Measurements from ENCODE around the gene EFCAB9. TPM values are rescaled to one million over a fixed set of nuclear protein-coding genes. Genes with fewer than 3 reads are reported as not detected.
A peak's percentile ranks its signal among the peaks of the same experiment; 100 is the strongest.

The EFCAB9 gene
- total and polyA plus RNA-seq, 2 of the 13 experiments (the other 11 are each of a cell fraction or from before 2014, with no cell fraction given), result not detected

DNA sequence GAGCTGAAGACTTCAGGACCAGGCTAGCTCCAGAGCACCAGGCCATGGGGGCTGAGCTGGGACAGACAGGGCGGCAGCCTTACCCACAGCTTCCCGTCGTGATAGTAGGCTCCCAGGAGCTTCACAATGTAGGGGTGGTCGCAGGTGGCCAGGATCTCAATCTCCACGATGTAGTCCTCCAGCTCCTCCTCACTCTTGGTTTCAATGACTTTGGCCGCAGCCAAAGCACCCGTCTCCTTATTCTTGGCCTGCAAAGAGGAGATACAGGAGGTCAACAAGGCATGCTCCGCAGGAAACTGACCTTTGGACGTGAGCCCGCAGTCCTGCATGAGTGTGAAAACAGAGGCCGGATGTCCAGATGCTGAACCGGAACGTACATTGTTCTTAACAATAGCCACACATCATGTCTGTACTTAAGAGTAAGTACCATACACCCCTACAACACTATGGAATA lies 37.4 kb upstream of the EFCAB9 start (continued):
- TF ChIP-seq, protein P1, sequence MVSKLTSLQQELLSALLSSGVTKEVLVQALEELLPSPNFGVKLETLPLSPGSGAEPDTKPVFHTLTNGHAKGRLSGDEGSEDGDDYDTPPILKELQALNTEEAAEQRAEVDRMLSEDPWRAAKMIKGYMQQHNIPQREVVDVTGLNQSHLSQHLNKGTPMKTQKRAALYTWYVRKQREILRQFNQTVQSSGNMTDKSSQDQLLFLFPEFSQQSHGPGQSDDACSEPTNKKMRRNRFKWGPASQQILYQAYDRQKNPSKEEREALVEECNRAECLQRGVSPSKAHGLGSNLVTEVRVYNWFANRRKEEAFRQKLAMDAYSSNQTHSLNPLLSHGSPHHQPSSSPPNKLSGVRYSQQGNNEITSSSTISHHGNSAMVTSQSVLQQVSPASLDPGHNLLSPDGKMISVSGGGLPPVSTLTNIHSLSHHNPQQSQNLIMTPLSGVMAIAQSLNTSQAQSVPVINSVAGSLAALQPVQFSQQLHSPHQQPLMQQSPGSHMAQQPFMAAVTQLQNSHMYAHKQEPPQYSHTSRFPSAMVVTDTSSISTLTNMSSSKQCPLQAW (CRISPR knock-in tag; IDR thresholded peaks at IDR 0.05), result peak; percentile 53; the same call in 1 of the 2 replicates
- TF ChIP-seq FOXC1 (CRISPR knock-in tag; IDR thresholded peaks at IDR 0.05; ENCODE audit: borderline replicate concordance) (no peak), MIER3 (CRISPR knock-in tag; IDR thresholded peaks at IDR 0.05; ENCODE audit: borderline replicate concordance) (peak; percentile 59; the same call in 1 of the 2 replicates)

DNA sequence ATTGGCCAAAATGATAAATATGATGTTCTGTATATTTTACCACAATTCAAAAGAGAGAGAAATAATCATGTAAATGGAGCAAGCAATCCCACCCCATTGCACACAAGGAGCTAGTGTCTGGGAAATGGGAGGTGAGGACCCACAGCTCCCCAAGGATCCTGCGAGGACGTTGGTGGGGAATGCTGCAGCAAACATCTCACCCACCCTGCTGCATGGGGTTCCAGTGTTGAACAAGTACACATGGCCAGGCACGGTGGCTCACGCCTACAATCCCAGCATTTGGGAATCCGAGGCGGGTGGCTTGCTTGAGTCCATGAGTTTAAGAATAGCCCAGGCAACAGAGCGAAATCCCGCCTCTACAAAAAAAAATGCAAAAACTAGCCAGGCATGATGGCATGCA lies 35.0 kb upstream of the EFCAB9 start:
- no peak overlapping the region for H3K27ac ChIP-seq (ENCODE audit: extremely low read length, insufficient read depth, low read length)
- DNase-seq (ENCODE audit: low spot score), result no peak
- H4K20me1 ChIP-seq (ENCODE audit: insufficient read depth, low read length), result no peaks in the 10 kb centered on the region
- H3K9ac ChIP-seq (ENCODE audit: insufficient read depth, low read depth, low read length), result no peak overlapping the region
- ATAC-seq, result no peak
- CTCF ChIA-PET (ENCODE audit: low intra/inter-chr PET ratio, low total read pairs), result no interaction called here
- FAIRE-seq, result no peak
- no peaks in the 10 kb centered on the region for H3K79me2 ChIP-seq (ENCODE audit: insufficient read depth, low read length)
- no peak overlapping the region for H3K4me3 ChIP-seq (replicated peaks in 1 of 3; ENCODE audit: insufficient read depth in 1 of 3, low read depth in 2 of 3, low read length in 3 of 3)
- H3K36me3 ChIP-seq (replicated peaks in 1 of 2; ENCODE audit: control insufficient read depth in 1 of 2, insufficient read depth in 2 of 2, low read length in 2 of 2), result no peaks in the 10 kb centered on the region
- in situ Hi-C loops (cut with HindIII; ENCODE audit: extremely low pct_ligation_motif_present, low pct_unique_long_range_greater_than_20kb) (no loop called here), intact Hi-C loops (cut with micrococcal nuclease; ENCODE audit: unreplicated experiment) (no loop called here)
- H3K27me3 ChIP-seq (ENCODE audit: control insufficient read depth in 1 of 2, insufficient read depth in 2 of 2, low read length in 2 of 2), result no peaks in the 10 kb centered on the region
- no peak overlapping the region for H2AFZ ChIP-seq (ENCODE audit: low read length)
- POLR2A ChIA-PET, result interaction anchor here (1.1 kb wide), 1 partner anchor 29 kb away, joined by 3 read pairs; the partner anchor contains the start of gene STK10
- peaks cover 45% of the 10 kb centered on the region for H3K4me1 ChIP-seq (ENCODE audit: insufficient read depth, low read length)
- no peaks in the 10 kb centered on the region for H3K9me3 ChIP-seq (ENCODE audit: low read length)
- H3K4me2 ChIP-seq (ENCODE audit: low read depth, low read length), result no peak overlapping the region
- BruUV-seq (replicated peaks), result no TSS peak
- 99% methylated on average over 6 of the region's 8 CpGs for WGBS (ENCODE audit: low lambda C conversion rate)
- TF ChIP-seq EZH2 (conservative IDR thresholded peaks at IDR 0.05; ENCODE audit: low read depth, low read length), result no peak
- no peak for TF ChIP-seq MED8 (CRISPR knock-in tag; IDR thresholded peaks at IDR 0.05; ENCODE audit: insufficient replicate concordance)
- TF ChIP-seq, protein P2, sequence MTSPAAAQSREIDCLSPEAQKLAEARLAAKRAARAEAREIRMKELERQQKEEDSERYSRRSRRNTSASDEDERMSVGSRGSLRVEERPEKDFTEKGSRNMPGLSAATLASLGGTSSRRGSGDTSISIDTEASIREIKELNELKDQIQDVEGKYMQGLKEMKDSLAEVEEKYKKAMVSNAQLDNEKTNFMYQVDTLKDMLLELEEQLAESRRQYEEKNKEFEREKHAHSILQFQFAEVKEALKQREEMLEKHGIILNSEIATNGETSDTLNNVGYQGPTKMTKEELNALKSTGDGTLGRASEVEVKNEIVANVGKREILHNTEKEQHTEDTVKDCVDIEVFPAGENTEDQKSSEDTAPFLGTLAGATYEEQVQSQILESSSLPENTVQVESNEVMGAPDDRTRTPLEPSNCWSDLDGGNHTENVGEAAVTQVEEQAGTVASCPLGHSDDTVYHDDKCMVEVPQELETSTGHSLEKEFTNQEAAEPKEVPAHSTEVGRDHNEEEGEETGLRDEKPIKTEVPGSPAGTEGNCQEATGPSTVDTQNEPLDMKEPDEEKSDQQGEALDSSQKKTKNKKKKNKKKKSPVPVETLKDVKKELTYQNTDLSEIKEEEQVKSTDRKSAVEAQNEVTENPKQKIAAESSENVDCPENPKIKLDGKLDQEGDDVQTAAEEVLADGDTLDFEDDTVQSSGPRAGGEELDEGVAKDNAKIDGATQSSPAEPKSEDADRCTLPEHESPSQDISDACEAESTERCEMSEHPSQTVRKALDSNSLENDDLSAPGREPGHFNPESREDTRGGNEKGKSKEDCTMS (CRISPR knock-in tag; conservative IDR thresholded peaks at IDR 0.05), result no peak
- no peak for TF ChIP-seq ZNF737 (CRISPR knock-in tag; IDR thresholded peaks at IDR 0.05; ENCODE audit: borderline replicate concordance)
- no peak for TF ChIP-seq ZNF317 (CRISPR knock-in tag; IDR thresholded peaks at IDR 0.05)
- no peak for TF ChIP-seq ZNF768 (CRISPR knock-in tag; IDR thresholded peaks at IDR 0.05)
- no peak for TF ChIP-seq ATF7 (IDR thresholded peaks at IDR 0.05)
- TF ChIP-seq ATF7 (CRISPR knock-in tag; IDR thresholded peaks at IDR 0.05), result no peak
- TF ChIP-seq SETDB1 (CRISPR knock-in tag; IDR thresholded peaks at IDR 0.05; ENCODE audit: borderline replicate concordance), result no peak
- TF ChIP-seq PHF21A (CRISPR knock-in tag; IDR thresholded peaks at IDR 0.05), result no peak
- TF ChIP-seq KMT2B (CRISPR knock-in tag; IDR thresholded peaks at IDR 0.05), result no peak
- no peak for TF ChIP-seq CHD4 (IDR thresholded peaks at IDR 0.05; ENCODE audit: borderline replicate concordance, low read length)
- no peak for TF ChIP-seq PAWR (CRISPR knock-in tag; IDR thresholded peaks at IDR 0.05; ENCODE audit: borderline replicate concordance)
- TF ChIP-seq ZNF354B (CRISPR knock-in tag; IDR thresholded peaks at IDR 0.05), result no peak
- TF ChIP-seq, protein P3, sequence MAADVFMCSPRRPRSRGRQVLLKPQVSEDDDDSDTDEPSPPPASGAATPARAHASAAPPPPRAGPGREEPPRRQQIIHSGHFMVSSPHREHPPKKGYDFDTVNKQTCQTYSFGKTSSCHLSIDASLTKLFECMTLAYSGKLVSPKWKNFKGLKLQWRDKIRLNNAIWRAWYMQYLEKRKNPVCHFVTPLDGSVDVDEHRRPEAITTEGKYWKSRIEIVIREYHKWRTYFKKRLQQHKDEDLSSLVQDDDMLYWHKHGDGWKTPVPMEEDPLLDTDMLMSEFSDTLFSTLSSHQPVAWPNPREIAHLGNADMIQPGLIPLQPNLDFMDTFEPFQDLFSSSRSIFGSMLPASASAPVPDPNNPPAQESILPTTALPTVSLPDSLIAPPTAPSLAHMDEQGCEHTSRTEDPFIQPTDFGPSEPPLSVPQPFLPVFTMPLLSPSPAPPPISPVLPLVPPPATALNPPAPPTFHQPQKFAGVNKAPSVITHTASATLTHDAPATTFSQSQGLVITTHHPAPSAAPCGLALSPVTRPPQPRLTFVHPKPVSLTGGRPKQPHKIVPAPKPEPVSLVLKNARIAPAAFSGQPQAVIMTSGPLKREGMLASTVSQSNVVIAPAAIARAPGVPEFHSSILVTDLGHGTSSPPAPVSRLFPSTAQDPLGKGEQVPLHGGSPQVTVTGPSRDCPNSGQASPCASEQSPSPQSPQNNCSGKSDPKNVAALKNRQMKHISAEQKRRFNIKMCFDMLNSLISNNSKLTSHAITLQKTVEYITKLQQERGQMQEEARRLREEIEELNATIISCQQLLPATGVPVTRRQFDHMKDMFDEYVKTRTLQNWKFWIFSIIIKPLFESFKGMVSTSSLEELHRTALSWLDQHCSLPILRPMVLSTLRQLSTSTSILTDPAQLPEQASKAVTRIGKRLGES (CRISPR knock-in tag; IDR thresholded peaks at IDR 0.05; ENCODE audit: borderline replicate concordance), result no peak
